GM19467 (cell line): Measurements from ENCODE around the gene HDGFL2.

Experiments
- ATAC-seq: cut with Tn5 transposase; IDR thresholded peaks from one replicate; pipeline ENCODE4 v1.9.1; 2021; ENCODE audit warnings: mild to moderate bottlenecking, moderate library complexity; ENCODE audit not compliant: unreplicated experiment

The HDGFL2 gene

DNA sequence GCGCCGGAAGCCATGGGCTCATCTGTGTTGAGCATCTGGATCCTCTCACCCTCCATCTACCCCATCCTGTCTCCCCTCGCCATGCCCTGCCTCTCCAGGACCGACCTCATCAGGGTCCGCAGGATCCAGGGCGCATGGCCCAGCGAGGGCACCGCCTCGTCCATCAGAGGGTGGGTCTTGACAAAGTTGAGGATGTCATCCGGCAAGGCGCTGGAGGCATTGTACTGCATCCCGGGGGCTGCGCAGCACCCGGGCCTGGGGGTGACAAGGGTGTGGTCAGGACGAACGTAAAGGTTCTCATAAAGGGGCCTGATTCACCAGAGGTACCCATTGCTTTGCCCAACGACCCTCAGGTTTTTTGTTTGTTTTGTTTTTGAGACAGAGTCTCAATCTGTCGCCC, 77.9 kb downstream of the HDGFL2 start:
- no peak for ATAC-seq

DNA sequence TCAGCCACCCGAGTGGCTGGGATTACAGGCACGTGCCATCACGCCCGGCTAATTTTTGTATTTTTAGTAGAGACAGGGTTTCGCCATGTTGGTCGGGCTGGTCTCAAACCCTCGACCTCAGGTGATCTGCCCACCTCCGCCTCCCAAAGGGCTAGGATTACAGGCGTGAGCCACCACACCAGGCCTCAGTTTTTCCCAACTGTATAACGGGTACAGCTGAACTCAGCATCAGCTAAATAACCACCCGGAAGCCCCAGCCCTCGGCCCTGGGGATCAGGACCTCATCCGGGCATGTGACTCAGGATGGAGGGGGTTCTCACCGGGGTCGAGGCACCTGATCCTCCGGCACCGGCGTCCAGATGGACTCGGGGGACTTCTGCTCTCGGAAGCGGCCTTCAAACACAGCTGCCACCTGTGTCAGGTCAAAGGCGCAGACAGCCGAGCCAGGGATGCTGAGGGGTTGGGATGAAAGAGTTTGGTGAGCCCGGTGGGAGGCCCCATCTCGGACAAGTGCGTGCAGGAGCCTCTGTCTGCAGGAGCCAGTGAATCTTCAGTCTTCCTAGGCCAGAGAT, 78.5 kb downstream of the HDGFL2 start:
- ATAC-seq: no peak
